Fibroblast of mammary gland (primary cell): ENCODE data around the gene BNIPL.

Experiments
- DNase-seq: peaks from one replicate; pipeline ENCODE4 v3.0.0-alpha.2; 2010; ENCODE audit warnings: low read depth
- H3K4me3 ChIP-seq: 2 replicates; pipeline ENCODE4 v1.5.1; 2011; ENCODE audit warnings: low read depth, mild to moderate bottlenecking, low read length, moderate library complexity; ENCODE audit not compliant: control insufficient read depth
- TF ChIP-seq, protein P1 (sequence below): conservative IDR thresholded peaks from 2 replicates; pipeline ENCODE4 v1.5.1; 2011; ENCODE audit warnings: low read depth, low read length, inconsistent platforms; ENCODE audit not compliant: control insufficient read depth, insufficient read depth

BNIPL gene

DNA sequence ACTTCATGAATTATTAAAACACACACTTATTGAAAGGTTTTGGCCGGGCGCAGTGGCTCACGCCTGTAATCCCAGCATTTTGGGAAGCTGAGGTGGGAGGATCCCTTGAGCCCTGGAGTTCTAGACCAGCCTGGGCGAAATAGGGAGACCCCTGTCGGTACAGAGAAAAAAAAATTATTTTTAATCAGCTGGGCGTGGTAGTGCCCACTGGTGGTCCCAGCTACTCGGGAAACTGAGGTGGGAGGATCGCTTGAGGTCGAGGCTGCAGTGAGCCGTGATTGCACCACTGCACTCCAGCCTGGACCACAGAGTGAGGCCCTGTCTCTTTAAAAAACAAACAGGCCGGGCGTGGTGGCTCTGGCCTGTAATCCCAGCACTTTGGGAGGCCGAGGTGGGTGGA lies 35.8 kb downstream of the BNIPL start:
- no peak for DNase-seq
- H3K4me3 ChIP-seq, result no peak overlapping the region
- TF ChIP-seq, protein P1, sequence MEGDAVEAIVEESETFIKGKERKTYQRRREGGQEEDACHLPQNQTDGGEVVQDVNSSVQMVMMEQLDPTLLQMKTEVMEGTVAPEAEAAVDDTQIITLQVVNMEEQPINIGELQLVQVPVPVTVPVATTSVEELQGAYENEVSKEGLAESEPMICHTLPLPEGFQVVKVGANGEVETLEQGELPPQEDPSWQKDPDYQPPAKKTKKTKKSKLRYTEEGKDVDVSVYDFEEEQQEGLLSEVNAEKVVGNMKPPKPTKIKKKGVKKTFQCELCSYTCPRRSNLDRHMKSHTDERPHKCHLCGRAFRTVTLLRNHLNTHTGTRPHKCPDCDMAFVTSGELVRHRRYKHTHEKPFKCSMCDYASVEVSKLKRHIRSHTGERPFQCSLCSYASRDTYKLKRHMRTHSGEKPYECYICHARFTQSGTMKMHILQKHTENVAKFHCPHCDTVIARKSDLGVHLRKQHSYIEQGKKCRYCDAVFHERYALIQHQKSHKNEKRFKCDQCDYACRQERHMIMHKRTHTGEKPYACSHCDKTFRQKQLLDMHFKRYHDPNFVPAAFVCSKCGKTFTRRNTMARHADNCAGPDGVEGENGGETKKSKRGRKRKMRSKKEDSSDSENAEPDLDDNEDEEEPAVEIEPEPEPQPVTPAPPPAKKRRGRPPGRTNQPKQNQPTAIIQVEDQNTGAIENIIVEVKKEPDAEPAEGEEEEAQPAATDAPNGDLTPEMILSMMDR, result no peak

DNA sequence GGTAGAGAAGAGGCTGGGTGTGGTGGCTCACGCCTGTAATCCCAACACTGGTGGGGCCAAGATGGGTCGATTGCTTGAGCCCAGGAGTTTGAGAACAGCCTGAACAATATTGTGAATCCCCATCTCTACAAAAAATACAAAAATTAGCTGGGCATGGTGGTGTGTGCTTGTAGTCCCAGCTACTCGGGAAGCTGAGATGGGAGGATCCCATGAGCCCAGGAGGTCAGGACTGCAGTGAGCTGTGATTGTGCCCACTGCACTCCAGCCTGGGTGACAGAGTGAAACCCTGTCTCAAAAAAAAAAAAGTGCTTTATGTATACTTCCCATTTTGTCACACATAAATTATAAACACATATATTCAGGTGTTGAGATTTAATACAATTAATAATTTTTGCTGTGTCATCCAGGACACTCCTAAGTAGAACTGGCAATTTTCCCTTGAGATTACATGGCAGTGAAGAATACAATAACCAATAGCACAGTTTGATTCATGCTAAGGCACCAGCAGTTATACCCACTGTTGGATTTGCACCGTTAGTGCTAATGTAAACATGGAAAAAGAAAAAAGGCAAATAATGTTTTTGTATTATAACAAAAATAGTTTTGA lies 49.7 kb downstream of the BNIPL start:
- no peak overlapping the region for H3K4me3 ChIP-seq
- no peak for DNase-seq
- TF ChIP-seq, protein P1, result no peak
